ENCODE measurements around the gene LYRM4.

- no peak for TF ChIP-seq CTCF (IDR thresholded peaks at IDR 0.05)
- no peak for TF ChIP-seq POLR2A (IDR thresholded peaks at IDR 0.05)
Measured at GRCh38 chr6:5068153-5068751, 192.5 kb downstream of the LYRM4 start.

Measured in esophagus squamous epithelium (tissue), 4 donors.